Measurements from ENCODE around the gene HNRNPK. TPM values are rescaled to one million over a fixed set of nuclear protein-coding genes. Genes with fewer than 3 reads are reported as not detected.

The HNRNPK gene
- polyA plus RNA-seq, 3 donors, result 909 to 987 (median 925) TPM

- no peak for DNase-seq (ENCODE audit: extremely low read depth in 1 of 11, low read depth in 9 of 11, low spot score in 4 of 11)
Measured at GRCh38 chr9:83986195-83986594, 6.2 kb upstream of the HNRNPK start.

DNA sequence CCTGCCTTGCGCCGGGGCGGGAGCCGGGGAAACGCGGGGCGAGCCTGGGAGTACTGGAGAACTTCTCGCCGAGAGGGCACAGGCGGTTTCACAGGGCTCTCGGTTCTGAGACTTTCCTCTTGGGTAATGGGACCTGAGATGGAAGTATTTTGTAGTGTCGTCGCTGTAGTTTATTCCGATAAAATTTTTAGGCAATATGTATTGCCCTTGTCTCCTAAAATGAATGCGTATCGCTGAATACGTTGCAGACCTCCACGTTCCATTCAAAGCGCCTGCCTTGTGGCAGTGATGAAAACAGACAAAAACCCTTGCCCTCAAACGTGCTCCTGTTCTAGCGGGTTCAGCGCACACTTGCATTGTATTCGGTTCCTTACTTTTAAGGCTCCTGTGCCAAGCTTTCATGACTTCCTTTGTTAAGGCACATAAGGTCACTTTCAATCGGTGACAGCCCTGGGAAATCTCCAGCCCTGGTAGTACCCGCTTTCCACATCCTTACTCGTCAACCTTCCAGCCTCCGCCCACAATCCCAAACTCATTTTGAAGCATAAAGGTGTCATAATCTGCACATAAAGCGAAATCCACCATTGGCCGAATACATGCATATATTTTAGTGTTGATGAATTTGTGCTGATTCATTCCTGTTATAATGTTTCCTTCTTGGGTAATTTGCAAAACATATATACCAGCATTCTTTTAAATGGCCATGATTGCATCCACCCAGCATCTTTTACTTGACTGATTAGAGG, 1.3 kb upstream of the HNRNPK start:
- DNase-seq (ENCODE audit: extremely low read depth in 1 of 11, low read depth in 9 of 11, low spot score in 4 of 11), result peak in 4 of 11 donors; percentile 32 to 54 (median 45)

GRCh38 chr9:83980395-83981125, 545 bp upstream of the HNRNPK start, which contains the start of gene RMI1:
Gene RMI1, plus strand, starts transcription at chr9:83980805. Its CDS starts 20,182 bp downstream, at chr9:84000987.
- DNase-seq (ENCODE audit: extremely low read depth in 1 of 11, low read depth in 9 of 11, low spot score in 4 of 11), result peak; percentile 94 to 100 (median 99)

- peak in 7 of 11 donors; percentile 48 to 76 (median 71) for DNase-seq (ENCODE audit: extremely low read depth in 1 of 11, low read depth in 9 of 11, low spot score in 4 of 11)
Measured at GRCh38 chr9:83978992-83979811, 813 bp downstream of the HNRNPK start.

DNA sequence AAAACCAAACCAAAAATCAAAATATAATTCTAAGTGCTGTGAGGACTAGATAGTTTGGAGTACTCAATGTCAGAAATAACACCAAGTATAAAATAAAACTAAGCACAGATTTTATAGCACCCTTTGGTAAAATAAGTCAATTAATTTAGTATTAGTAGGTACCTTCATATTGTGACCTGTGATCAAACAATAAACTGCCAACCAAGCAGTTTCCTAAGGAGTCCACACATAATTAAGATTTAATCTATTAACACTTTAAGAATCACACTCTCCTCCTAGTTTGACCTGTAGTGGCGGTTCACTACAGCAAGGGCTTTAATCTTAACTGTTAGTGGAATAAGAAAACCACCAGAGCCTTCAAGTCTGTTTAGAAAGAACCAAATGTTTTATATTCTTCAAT, 2.8 kb downstream of the HNRNPK start:
- no peak for DNase-seq (ENCODE audit: extremely low read depth in 1 of 11, low read depth in 9 of 11, low spot score in 4 of 11)

DNA sequence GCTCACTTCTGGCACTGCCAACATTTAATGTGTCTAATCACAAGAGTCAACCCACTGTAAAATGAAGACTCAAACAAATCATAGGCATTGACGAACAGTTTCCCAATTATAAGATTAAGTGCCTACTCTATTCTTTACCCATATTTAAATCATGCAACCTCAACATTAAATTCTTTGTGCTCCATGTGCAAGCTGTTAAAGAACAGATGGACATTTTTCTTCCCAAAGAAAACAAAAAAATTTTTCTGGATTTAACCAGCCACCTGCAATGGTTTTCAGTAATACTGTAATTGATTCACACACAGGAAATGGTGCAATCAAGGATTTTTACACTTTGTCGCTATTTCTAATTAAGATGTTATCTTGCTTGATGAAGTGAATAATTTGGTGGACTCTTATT, 3.6 kb downstream of the HNRNPK start:
- no peak for DNase-seq (ENCODE audit: extremely low read depth in 1 of 11, low read depth in 9 of 11, low spot score in 4 of 11)

GRCh38 chr9:83975300-83975699, 4.7 kb downstream of the HNRNPK start:
- no peak for DNase-seq (ENCODE audit: extremely low read depth in 1 of 11, low read depth in 9 of 11, low spot score in 4 of 11)

DNA sequence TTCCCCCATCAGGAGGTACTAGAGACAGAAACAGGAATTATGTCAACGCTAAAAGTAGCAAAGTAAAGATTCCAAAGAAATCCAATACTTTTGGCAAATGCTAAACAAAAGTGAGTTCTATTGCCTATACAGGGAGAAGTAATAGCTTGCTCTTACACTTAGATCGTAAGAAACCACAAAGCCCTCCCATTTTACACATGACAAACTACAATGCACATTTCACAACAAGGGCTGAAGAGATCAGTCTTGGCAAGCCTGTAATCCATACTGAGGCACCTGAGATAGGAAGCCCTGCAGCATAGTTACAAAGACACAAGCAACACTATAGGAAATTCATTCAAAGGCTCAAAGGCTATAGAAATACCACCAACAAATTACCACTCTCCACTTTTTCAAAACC, 7.7 kb downstream of the HNRNPK start:
- DNase-seq (ENCODE audit: extremely low read depth in 1 of 11, low read depth in 9 of 11, low spot score in 4 of 11), result no peak

- DNase-seq (ENCODE audit: extremely low read depth in 1 of 11, low read depth in 9 of 11, low spot score in 4 of 11), result no peak
Measured at GRCh38 chr9:83971485-83971884, 8.5 kb downstream of the HNRNPK start.

GRCh38 chr9:83969602-83970001, 10.4 kb downstream of the HNRNPK start:
- no peak for DNase-seq (ENCODE audit: extremely low read depth in 1 of 11, low read depth in 9 of 11, low spot score in 4 of 11)

GRCh38 chr9:83967073-83967472, 12.9 kb downstream of the HNRNPK start:
- no peak for DNase-seq (ENCODE audit: extremely low read depth in 1 of 11, low read depth in 9 of 11, low spot score in 4 of 11)

DNA sequence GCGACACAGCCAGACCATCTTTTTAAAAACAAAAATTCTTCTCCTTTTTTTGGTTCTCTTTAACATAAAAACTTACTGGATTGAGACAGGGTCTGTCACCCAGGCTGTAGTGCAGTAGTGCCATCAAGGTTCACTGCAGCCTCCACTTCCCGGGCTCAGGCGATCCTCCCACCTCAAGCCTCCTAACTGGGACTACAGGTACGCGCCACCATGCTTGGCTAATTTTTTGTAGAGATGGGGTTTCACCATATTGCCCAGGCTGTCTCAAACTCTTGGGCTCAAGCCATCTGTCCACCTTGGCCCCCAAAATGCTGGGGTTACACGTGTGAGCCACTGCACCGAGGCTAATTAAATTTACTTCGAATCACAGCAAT, 13.8 kb downstream of the HNRNPK start:
- no peak for DNase-seq (ENCODE audit: extremely low read depth in 1 of 11, low read depth in 9 of 11, low spot score in 4 of 11)

GRCh38 chr9:83965350-83966208, 14.4 kb downstream of the HNRNPK start:
- no peak for DNase-seq (ENCODE audit: extremely low read depth in 1 of 11, low read depth in 9 of 11, low spot score in 4 of 11)

DNA sequence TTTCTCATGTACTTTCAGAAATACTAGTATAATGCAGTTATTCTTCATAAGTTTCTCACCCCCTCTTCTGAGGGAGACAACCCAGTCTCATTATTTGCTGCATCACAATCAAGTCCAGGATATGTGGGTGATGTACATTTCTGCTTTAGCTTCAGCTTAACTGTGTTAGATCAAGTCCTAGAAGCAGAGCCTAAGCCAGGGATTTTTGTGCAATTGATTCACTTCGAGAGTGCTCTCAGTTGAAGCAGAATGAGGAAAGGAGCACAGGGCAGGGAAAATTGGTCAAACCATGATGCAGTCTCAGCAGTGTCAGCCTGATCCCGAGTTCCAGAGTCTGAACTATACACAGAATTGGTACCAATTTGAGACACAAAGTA, 15.1 kb downstream of the HNRNPK start:
- DNase-seq (ENCODE audit: extremely low read depth in 1 of 11, low read depth in 9 of 11, low spot score in 4 of 11), result no peak

GRCh38 chr9:83962165-83962564, 17.9 kb downstream of the HNRNPK start:
- no peak for DNase-seq (ENCODE audit: extremely low read depth in 1 of 11, low read depth in 9 of 11, low spot score in 4 of 11)

DNA sequence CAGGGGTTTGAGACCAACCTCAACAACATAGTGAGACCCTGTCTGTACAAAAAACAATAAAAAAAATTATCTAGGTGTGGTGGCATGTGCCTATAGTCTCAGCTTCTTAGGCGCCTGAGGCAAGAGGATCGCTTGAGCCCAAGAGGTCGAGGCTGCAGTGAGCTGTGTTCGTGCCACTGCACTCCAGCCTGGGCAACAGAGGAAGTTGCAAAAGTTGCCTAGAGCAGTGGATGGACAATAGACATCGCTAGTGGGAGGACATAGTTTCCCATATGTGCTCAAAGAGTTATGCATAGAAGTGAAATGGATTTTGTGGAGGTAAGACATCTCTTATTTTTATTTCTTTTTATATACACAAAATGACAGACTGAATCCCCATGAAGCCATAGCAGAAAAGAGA, 19.0 kb downstream of the HNRNPK start:
- no peak for DNase-seq (ENCODE audit: extremely low read depth in 1 of 11, low read depth in 9 of 11, low spot score in 4 of 11)

GRCh38 chr9:83959061-83959460, 21.0 kb downstream of the HNRNPK start:
- DNase-seq (ENCODE audit: extremely low read depth in 1 of 11, low read depth in 9 of 11, low spot score in 4 of 11), result peak in 3 of 11 donors; percentile 46 to 61 (median 61)

GRCh38 chr9:83957248-83957513, 22.8 kb downstream of the HNRNPK start:
- no peak for DNase-seq (ENCODE audit: extremely low read depth in 1 of 11, low read depth in 9 of 11, low spot score in 4 of 11)
